Bronchial epithelial cell (primary cell): ENCODE results near the gene HOXC11. TPM values are rescaled to one million over a fixed set of nuclear protein-coding genes. Genes with fewer than 3 reads are reported as not detected.

Experiments
- DNase-seq: peaks from one replicate; pipeline ENCODE4 v3.0.0-alpha.2; 2010; ENCODE audit warnings: low read depth
- FAIRE-seq: peaks from 2 replicates; lab custom pipeline; 2011; peaks lifted over from hg19 to GRCh38; lab: Jason Lieb, UNC
- H3K27me3 ChIP-seq: 2 replicates; pipeline ENCODE4 v1.5.1; 2011; ENCODE audit warnings: low read length; ENCODE audit not compliant: control insufficient read depth, insufficient read depth
- H3K36me3 ChIP-seq: 2 replicates; pipeline ENCODE4 v1.5.1; 2011; ENCODE audit warnings: low read length; ENCODE audit not compliant: control insufficient read depth, insufficient read depth
- H3K4me3 ChIP-seq: 2 replicates; pipeline ENCODE4 v1.5.1; 2011; ENCODE audit warnings: mild to moderate bottlenecking, low read depth, low read length, control low read depth
- total RNA-seq: library from RNA; depleted of rRNA; stranded (reverse); fragments of >200 nt; gene quantifications from 2 replicates; pipeline ENCODE4 v1.2.1, GENCODE V29; 2014
- TF ChIP-seq, protein P1 (sequence below): IDR thresholded peaks from 2 replicates; pipeline ENCODE4 v1.5.1; 2011; ENCODE audit warnings: mild to moderate bottlenecking, moderate library complexity, low read length, control low read depth, inconsistent platforms; ENCODE audit not compliant: insufficient read depth, severe bottlenecking

Gene HOXC11
- total RNA-seq, 1 donor from 2014 or later: not detected

DNA sequence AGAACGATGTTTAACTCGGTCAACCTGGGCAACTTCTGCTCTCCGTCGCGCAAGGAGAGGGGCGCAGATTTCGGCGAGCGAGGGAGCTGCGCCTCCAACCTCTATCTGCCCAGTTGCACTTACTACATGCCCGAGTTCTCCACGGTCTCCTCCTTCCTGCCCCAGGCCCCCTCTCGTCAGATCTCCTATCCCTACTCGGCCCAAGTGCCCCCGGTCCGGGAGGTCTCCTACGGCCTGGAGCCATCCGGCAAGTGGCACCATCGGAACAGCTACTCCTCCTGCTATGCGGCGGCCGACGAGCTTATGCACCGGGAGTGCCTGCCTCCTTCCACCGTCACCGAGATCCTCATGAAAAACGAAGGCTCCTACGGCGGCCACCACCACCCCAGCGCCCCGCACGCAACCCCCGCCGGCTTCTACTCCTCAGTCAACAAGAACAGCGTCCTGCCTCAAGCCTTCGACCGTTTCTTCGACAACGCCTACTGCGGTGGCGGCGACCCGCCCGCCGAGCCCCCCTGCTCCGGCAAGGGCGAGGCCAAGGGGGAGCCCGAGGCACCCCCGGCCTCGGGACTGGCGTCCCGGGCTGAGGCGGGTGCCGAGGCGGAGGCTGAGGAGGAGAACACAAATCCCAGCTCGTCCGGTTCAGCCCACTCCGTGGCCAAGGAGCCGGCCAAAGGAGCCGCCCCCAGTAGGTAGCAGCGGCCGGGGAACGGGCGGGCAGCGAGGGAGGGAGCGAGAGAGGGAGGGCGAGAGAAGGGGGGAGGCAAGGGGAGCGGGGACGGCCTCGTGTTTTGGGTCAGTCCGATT is 513 bp downstream of the HOXC11 start:
- TF ChIP-seq, protein P1, sequence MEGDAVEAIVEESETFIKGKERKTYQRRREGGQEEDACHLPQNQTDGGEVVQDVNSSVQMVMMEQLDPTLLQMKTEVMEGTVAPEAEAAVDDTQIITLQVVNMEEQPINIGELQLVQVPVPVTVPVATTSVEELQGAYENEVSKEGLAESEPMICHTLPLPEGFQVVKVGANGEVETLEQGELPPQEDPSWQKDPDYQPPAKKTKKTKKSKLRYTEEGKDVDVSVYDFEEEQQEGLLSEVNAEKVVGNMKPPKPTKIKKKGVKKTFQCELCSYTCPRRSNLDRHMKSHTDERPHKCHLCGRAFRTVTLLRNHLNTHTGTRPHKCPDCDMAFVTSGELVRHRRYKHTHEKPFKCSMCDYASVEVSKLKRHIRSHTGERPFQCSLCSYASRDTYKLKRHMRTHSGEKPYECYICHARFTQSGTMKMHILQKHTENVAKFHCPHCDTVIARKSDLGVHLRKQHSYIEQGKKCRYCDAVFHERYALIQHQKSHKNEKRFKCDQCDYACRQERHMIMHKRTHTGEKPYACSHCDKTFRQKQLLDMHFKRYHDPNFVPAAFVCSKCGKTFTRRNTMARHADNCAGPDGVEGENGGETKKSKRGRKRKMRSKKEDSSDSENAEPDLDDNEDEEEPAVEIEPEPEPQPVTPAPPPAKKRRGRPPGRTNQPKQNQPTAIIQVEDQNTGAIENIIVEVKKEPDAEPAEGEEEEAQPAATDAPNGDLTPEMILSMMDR: no peak
- DNase-seq (no peak), FAIRE-seq (no peak)
- Histone ChIP-seq H3K4me3 (no peak overlapping the region), H3K27me3 (peaks cover 87% of the 10 kb centered on the region), H3K36me3 (no peaks in the 10 kb centered on the region)

DNA sequence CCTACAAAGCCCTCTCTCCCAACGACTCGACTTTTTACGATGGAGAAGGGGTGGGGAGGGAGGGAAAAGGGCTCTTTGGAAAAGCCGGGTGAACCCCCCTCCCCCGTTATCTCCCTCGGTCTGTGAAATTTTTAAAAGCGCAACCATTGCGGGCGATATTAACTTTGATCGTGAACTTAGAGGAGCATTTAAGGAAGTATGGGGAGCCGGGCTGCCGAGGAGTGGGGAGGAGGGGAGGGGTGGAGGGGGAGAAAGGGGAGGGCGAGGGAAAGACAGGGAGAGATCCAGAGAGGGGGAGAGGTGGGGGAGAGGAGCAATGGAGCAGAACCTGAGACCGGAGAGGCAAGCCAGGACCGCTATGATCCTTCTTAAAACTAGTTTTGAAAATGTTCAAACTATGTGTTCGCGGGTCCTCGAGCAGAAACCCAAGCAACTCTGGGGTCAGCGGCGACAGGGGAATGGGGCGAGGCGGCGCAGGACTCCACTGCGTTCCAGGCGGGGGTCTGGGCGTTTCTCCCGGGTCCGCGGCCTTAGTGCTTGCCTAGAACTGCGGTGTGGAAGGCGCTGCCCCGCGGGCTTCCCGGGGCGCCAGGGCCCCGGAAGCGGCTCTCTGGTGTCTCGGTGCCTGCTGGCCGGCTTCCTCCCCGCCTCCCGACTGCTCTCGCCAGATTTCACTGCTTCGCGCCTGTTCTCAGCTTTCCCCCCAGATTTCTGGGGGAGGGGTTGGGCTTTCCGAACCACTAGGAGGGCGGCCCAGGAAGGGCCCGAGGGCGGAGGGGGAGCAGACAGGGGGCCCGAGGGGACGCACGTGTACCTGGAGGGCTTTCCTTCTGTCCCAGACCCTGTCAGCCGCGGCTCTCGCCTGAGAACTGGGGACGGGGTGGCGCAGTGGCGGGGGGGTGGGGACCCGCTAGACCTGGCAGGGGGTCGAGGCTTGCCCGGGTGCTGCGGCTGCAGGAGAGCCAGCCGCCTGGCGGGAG is 1.4 kb downstream of the HOXC11 start, which contains the start of gene HOTAIR:
Gene HOTAIR (minus strand): TSS at position 871 of the 980 bp plus-strand sequence.
- H3K36me3 ChIP-seq: no peaks in the 10 kb centered on the region
- TF ChIP-seq, protein P1: no peak
- H3K4me3 ChIP-seq: no peak within 1 kb of the TSS
- no peak for FAIRE-seq
- DNase-seq: no peak
- peaks cover 87% of the 10 kb centered on the region for H3K27me3 ChIP-seq

DNA sequence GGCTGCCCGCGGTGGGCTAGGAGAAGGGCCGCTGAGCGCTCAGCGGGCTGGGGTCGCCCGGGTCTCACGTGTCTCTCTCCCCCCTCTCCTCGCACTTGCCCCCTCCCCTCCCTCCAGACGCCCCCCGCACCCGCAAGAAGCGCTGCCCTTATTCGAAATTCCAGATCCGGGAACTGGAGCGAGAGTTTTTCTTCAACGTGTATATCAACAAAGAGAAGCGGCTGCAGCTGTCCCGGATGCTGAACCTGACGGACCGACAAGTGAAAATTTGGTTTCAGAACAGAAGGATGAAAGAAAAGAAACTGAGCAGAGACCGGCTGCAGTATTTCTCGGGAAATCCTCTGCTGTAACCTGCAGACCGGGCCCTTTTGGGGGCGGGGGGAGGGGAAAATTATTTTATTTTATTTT is 2.1 kb downstream of the HOXC11 start:
- Histone ChIP-seq H3K36me3 (no peaks in the 10 kb centered on the region), H3K27me3 (peaks cover 85% of the 10 kb centered on the region), H3K4me3 (no peak overlapping the region)
- DNase-seq (no peak), FAIRE-seq (no peak)
- TF ChIP-seq, protein P1: no peak

DNA sequence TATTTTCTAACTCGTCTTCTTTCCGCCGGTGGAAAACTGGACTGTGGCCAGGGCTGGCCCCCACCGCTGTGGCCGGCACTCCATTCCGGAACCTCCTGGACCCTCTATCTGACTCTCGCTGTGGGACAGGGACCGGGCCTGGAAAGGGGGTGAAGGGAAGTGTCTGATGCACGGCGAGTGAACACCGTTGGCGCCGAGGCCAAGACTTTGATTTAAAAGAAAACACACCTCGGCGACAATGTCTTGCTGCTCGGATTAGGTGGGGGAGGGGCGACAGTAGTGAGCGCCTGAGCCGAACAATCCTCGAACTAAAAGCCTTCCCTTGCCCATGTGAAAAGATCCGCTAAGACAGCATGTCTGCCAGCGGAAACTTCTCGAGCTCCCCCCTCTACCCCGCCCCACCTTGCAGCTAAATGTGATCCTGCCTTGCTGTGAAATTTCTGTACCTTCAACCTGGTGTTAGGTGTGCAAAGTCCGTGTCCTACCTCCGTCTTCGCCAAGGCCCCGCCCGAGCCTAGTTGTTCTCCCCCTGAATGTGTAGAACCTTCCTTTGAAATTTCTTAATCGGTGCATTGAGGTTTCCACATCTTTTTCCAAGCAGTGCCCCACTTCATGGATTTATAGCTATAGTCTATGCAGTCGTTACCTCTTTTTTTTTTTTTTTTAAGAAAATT is 2.7 kb downstream of the HOXC11 start:
- H3K36me3 ChIP-seq: no peaks in the 10 kb centered on the region
- DNase-seq (no peak), FAIRE-seq (no peak)
- TF ChIP-seq, protein P1: no peak
- no peak overlapping the region for H3K4me3 ChIP-seq
- peaks cover 83% of the 10 kb centered on the region for H3K27me3 ChIP-seq

DNA sequence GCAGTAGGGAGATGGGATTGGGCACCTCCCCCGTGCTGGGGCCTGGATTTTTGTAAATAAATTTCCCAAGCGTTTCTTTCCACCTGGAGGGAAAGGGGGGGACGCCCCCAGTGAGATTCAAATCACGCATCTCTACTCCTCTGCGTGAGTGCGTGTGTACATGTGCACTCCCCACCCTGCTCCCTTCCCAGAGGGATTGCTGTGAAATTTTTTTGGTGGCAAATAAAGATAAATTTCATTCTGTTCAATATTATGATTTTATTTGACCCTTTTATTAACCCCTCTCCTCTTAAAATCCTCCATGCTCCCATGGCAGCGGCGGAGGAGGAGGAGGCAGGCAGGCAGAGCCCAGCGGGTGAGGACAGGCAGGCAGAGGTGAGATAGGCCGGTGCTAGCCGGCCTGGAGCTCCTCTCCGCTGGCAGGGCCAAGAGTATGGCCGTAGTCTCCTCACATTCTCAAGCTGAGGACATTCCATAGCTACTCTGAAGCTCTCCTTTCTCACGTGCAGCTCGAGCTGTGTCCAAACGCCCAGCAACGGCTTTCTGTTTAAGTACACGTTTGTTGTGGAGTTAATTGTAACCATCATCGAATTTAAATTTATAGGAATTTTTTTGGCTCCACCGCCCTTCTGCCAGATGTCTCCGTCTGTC is 3.4 kb downstream of the HOXC11 start:
- peaks cover 82% of the 10 kb centered on the region for H3K27me3 ChIP-seq
- DNase-seq: no peak
- TF ChIP-seq, protein P1: no peak
- no peaks in the 10 kb centered on the region for H3K36me3 ChIP-seq
- no peak overlapping the region for H3K4me3 ChIP-seq
- no peak for FAIRE-seq
